Fibroblast of pulmonary artery (primary cell): ENCODE data around the gene ZBTB8OS.

Experiments
- DNase-seq: peaks from one replicate; pipeline ENCODE4 v3.0.0-alpha.2; 2010; ENCODE audit warnings: low read depth
- H3K4me3 ChIP-seq: replicated peaks from 2 replicates; pipeline ENCODE4 v1.5.1; 2011; ENCODE audit warnings: low read depth, mild to moderate bottlenecking, control low read depth, low read length, moderate library complexity
- TF ChIP-seq, protein P1 (sequence below): IDR thresholded peaks from 2 replicates; pipeline ENCODE4 v1.5.1; 2011; ENCODE audit warnings: mild to moderate bottlenecking, control low read depth, low read length, inconsistent platforms; ENCODE audit errors: missing control alignments

Gene ZBTB8OS

DNA sequence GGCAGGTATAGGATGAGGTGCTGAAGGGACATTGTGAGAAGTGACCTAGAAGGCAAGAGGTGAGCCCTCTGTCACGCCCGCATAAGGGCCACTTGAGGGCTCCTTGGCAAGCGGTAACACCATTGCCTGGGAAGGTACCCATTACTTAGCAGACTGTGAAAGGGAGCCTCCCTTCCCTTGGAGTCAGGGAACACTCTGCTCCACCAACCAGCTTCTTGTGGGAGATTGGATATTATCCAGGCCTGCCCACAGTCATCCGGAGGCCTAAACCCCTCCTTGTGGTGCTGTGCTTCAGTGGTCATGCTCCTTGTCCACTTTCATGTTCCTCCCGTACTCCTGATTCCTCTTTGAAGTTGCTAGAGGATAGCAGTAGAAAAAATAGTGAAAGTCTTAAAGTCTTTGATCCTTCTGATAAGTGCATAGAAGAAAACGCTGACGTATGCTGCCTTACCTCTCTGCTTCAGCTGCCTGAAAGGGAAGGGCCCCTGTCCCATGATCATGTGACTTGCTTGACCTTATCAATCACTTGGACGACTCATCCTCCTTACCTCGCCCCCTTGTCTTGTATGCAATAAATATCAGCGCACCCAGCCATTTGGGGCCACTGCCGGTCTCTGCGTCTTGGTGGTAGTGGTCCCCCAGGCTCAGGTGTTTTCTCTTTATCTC lies 16.7 kb upstream of the ZBTB8OS start:
- TF ChIP-seq, protein P1, sequence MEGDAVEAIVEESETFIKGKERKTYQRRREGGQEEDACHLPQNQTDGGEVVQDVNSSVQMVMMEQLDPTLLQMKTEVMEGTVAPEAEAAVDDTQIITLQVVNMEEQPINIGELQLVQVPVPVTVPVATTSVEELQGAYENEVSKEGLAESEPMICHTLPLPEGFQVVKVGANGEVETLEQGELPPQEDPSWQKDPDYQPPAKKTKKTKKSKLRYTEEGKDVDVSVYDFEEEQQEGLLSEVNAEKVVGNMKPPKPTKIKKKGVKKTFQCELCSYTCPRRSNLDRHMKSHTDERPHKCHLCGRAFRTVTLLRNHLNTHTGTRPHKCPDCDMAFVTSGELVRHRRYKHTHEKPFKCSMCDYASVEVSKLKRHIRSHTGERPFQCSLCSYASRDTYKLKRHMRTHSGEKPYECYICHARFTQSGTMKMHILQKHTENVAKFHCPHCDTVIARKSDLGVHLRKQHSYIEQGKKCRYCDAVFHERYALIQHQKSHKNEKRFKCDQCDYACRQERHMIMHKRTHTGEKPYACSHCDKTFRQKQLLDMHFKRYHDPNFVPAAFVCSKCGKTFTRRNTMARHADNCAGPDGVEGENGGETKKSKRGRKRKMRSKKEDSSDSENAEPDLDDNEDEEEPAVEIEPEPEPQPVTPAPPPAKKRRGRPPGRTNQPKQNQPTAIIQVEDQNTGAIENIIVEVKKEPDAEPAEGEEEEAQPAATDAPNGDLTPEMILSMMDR = no peak

DNA sequence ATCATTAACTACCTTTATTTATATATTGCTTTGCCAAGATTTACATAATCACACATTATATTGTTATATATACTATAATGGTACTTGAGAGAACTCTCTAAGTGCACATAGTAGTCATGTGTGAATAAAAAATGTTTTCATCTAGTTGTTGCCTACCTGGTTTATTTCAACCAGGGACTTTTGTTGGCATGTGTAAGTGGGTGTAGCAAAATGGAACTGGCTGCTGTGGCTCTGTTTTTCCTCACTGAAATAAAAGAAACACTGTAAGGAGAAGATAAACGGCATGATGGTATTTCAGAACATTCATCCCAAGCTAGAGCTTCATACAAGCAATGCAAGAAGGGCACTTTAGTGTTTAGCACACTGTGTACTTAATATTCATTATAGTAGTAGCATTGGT lies 15.6 kb upstream of the ZBTB8OS start:
- no peak for DNase-seq
- no peak overlapping the region for H3K4me3 ChIP-seq
- TF ChIP-seq, protein P1 = no peak

More for the DNA sequence above, 16.7 kb upstream of the ZBTB8OS start:
- peak; percentile 9 for DNase-seq
- H3K4me3 ChIP-seq = no peak overlapping the region

DNA sequence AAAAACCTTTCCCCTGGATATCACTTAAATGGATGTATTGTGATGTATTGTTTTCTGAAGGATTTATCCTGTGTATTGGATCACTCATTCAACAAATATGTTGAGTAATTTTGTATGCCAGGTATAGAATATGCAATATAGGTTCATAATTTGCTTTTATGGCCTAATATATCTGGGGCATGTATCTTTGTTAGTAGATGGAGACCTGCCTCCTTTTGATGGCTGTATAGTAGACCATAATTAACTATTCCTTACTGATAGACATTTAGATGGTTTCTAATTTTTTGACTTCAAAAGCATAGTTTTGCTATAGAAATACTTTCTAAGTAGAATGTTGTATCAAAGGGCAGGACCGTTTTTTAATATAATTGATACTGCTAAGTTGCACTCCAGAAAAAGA lies 9.2 kb upstream of the ZBTB8OS start:
- no peak overlapping the region for H3K4me3 ChIP-seq
- TF ChIP-seq, protein P1 = no peak
- DNase-seq = no peak

DNA sequence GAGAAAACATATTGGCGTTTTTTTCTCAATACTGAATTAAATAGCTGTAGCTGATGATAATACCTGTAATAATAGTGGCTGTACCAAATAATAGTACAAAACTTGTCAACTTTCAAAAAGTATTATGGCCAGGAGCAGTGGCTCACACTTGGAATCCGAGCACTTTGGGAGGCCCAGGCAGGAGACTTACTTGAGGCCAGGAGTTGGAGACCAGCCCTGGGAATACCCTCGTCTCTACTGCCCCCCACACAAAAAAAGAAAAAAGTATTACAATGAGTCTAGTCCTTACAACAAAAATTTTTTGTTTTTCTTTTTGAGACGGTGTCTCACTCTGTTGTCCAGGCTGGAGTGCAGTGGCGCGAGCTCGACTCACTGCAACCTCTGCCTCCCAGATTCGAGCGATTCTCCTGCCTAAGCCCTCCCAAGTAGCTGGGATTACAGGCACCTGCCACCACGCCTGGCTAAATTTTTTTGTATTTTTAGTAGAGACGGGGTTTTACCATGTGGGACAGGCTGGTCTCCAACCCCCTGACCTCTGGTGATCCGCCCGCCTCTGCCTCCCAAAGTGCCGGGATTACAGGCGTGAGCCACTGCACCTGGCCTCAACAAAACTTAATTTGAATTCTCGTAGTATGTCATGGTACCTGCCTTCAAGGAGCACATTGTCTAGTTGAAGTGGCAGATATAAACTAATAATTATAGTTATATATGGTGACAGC lies 2.1 kb upstream of the ZBTB8OS start:
- no peak for DNase-seq
- H3K4me3 ChIP-seq = peak overlapping the region; percentile 79

DNA sequence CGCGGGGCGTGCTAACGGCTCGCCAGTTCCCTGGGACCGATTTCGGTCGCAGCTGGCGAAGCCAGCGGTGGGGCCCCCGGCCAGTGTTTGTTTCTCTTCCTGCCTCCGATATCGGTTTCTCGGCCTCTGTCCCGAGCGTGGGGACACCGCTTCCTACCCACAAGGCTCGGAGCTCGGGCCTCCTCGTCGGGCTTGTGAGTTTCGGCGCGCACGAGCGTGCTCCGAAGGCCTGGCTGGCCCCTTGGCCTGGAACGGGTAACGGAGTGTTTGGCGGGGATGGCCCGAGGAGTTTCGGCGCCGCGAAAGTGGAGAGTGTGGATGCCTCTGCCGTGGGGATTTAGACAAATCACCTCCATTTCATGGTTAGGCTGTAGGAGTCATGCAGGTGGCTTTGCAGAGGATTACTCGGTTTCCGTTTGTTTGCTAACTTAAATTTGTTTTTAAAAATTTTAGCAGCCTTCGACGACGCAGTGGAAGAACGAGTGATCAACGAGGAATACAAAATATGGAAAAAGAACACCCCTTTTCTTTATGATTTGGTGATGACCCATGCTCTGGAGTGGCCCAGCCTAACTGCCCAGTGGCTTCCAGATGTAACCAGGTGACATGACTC lies 1.2 kb upstream of the ZBTB8OS start:
- no peak for DNase-seq

More for the DNA sequence above, 2.1 kb upstream of the ZBTB8OS start:
- TF ChIP-seq, protein P1 = no peak

DNA sequence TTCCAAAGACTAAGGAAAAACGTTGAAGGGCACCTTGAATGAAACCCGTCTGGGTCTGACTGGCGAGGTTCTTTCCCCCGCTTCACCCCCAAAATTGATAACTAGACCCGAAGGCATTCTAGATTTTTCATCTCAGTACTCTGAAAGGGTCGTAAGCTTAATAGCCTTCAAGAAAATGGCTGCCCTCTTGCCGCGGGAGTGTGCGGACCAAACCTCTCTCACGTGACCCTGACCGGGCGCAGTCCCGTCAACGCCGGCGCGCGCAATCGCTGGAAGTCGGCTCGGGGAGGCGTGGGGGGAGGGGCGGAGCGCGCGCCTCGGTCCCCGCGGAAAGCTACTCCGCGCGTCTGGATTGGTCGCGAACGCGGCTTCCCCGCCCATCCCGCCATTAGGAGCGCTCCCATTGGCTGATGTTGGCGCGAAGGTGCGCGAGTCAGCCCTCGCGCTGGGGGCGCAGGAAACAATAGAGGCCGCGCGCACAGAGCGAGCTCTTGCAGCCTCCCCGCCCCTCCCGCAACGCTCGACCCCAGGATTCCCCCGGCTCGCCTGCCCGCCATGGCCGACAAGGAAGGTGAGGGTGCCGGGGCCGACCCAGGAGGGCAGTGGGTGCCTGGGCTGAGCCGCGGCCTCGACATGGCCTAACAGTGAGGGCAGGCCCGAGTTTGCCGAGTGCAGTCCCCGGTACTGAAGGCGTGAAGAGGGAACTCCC lies 556 bp upstream of the ZBTB8OS start, which contains the start of gene RBBP4:
Gene RBBP4 (plus strand): TSS at position 457 of the 709 bp plus-strand sequence. CDS start 99 bp downstream, at position 556.
- TF ChIP-seq, protein P1 = no peak
- H3K4me3 ChIP-seq = peak within 1 kb of the TSS; percentile 95
- peak; percentile 98 for DNase-seq

More for the DNA sequence above, 1.2 kb upstream of the ZBTB8OS start:
- H3K4me3 ChIP-seq = peak overlapping the region; percentile 79
- TF ChIP-seq, protein P1 = no peak
